Activated CD8-positive, alpha-beta T cell treated with anti-CD3 and anti-CD28 coated beads for 36 hours (primary cell): ENCODE measurements around the gene WTIP. TPM values are rescaled to one million over a fixed set of nuclear protein-coding genes. Genes with fewer than 3 reads are reported as not detected.
"Not testable (repeated sequence)": the region's sequence is repeated elsewhere in the genome, so short reads cannot be mapped to it uniquely, and the experiment has no call there.

Experiments used
- ATAC-seq: fragments of 200-7000 bp; cut with Tn5 transposase; one replicate; pipeline ENCODE4 v1.10.0; 2021; ENCODE audit warnings: mild to moderate bottlenecking, moderate library complexity
- CTCF ChIA-PET: fragments of 350-600 bp; sonication (Branson Sonifier 250); formaldehyde crosslinking; loops from one replicate; lab custom pipeline; 2021; ENCODE audit warnings: antibody characterized with exemption; lab: Charles Lee
- POLR2A ChIA-PET: fragments of 350-600 bp; sonication (Branson Sonifier 250); formaldehyde crosslinking; loops from one replicate; lab custom pipeline; 2021; ENCODE audit warnings: antibody characterized with exemption; lab: Charles Lee
- DNase-seq: peaks from one replicate; pipeline ENCODE4 v3.0.0-alpha.2; 2020
- H3K27ac Mint-ChIP-seq: one replicate; pipeline ENCODE4 v1.8.0; 2021; ENCODE audit warnings: mild to moderate bottlenecking, mixed read lengths
- H3K27me3 Mint-ChIP-seq: one replicate; pipeline ENCODE4 v1.8.0; 2021; ENCODE audit warnings: mixed read lengths
- H3K36me3 Mint-ChIP-seq: one replicate; pipeline ENCODE4 v1.8.0; 2021; ENCODE audit warnings: low read depth, mixed read lengths
- H3K4me1 Mint-ChIP-seq: one replicate; pipeline ENCODE4 v1.8.0; 2021; ENCODE audit warnings: low read depth, mixed read lengths
- H3K4me3 Mint-ChIP-seq: one replicate; pipeline ENCODE4 v1.8.0; 2021; ENCODE audit warnings: mild to moderate bottlenecking, moderate library complexity, mixed read lengths
- H3K9me3 Mint-ChIP-seq: one replicate; pipeline ENCODE4 v1.8.0; 2021; ENCODE audit warnings: mixed read lengths
- CTCF ChIP-seq: fragments of 200-600 bp; IDR thresholded peaks from one replicate; pipeline ENCODE4 v1.8.0; 2022; ENCODE audit warnings: antibody characterized with exemption, mild to moderate bottlenecking
- intact Hi-C: fragments of 100-400 bp; cut with micrococcal nuclease; formaldehyde crosslinking; loops from one replicate; pipeline ENCODE4 v1.10.0; 2022
- total RNA-seq, 2 experiments: library from RNA; stranded (reverse); gene quantifications; one replicate each; pipeline ENCODE4 v1.2.3, GENCODE V29; 2021

The WTIP gene
- total RNA-seq, 2 experiments from 2014 or later = 0.54 to 0.63 TPM

- Mint-ChIP-seq H3K4me3 (no peak overlapping the region), H3K4me1 (no peaks in the 10 kb centered on the region), H3K9me3 (peaks cover 16% of the 10 kb centered on the region), H3K27ac (no peak overlapping the region), H3K27me3 (peaks cover 7% of the 10 kb centered on the region), H3K36me3 (no peaks in the 10 kb centered on the region)
- ChIA-PET CTCF (no interaction called here), POLR2A (no interaction called here)
- intact Hi-C loops = no loop called here
- TF ChIP-seq CTCF = no peak
- DNase-seq = no peak
- no peak for ATAC-seq
These were observed 27.0 kb downstream of the WTIP start for GRCh38 chr19:34508540-34508939.

GRCh38 chr19:34510904-34511303 is 29.3 kb downstream of the WTIP start:
- H3K27me3 Mint-ChIP-seq = peaks cover 11% of the 10 kb centered on the region
- DNase-seq, CTCF ChIA-PET, H3K36me3 Mint-ChIP-seq, ATAC-seq, POLR2A ChIA-PET, H3K4me3 Mint-ChIP-seq, H3K27ac Mint-ChIP-seq, H3K4me1 Mint-ChIP-seq, intact Hi-C loops: not testable (repeated sequence)
- H3K9me3 Mint-ChIP-seq = peaks cover 16% of the 10 kb centered on the region

GRCh38 chr19:34512254-34512822 is 30.8 kb downstream of the WTIP start:
- Mint-ChIP-seq H3K27me3 (peaks cover 10% of the 10 kb centered on the region), H3K4me1 (no peaks in the 10 kb centered on the region), H3K36me3 (no peaks in the 10 kb centered on the region), H3K4me3 (no peak overlapping the region), H3K27ac (no peak overlapping the region), H3K9me3 (peaks cover 16% of the 10 kb centered on the region)
- intact Hi-C loops = no loop called here
- TF ChIP-seq CTCF = no peak
- CTCF ChIA-PET = no interaction called here
- POLR2A ChIA-PET = interaction anchor here (0.6 kb wide), 1 partner anchor 338 kb away, joined by 3 read pairs; no protein-coding TSS in a partner anchor
- DNase-seq = no peak
- ATAC-seq = no peak

- H3K36me3 Mint-ChIP-seq = no peaks in the 10 kb centered on the region
- ChIA-PET POLR2A (no interaction called here), CTCF (no interaction called here)
- H3K4me1 Mint-ChIP-seq = no peaks in the 10 kb centered on the region
- H3K27ac Mint-ChIP-seq = no peak overlapping the region
- intact Hi-C loops = no loop called here
- H3K27me3 Mint-ChIP-seq = peaks cover 7% of the 10 kb centered on the region
- TF ChIP-seq CTCF = no peak
- DNase-seq = no peak
- H3K4me3 Mint-ChIP-seq = no peak overlapping the region
- H3K9me3 Mint-ChIP-seq = peaks cover 16% of the 10 kb centered on the region
- ATAC-seq = no peak
These were observed 32.2 kb downstream of the WTIP start for GRCh38 chr19:34513767-34514166.

- no peaks in the 10 kb centered on the region for H3K4me1 Mint-ChIP-seq
- no peak for ATAC-seq
- no peak overlapping the region for H3K4me3 Mint-ChIP-seq
- H3K27me3 Mint-ChIP-seq = peaks cover 20% of the 10 kb centered on the region
- H3K36me3 Mint-ChIP-seq = no peaks in the 10 kb centered on the region
- no peak for TF ChIP-seq CTCF
- H3K27ac Mint-ChIP-seq = no peak overlapping the region
- ChIA-PET CTCF (interaction anchor here (0.7 to 1.2 kb wide), 2 partner anchors 13 to 19 kb away, joined by 3 read pairs; no protein-coding TSS in a partner anchor), POLR2A (no interaction called here)
- no peak for DNase-seq
- H3K9me3 Mint-ChIP-seq = no peaks in the 10 kb centered on the region
- intact Hi-C loops = no loop called here
These were observed 38.0 kb downstream of the WTIP start for GRCh38 chr19:34519602-34520001.
